Measurements from ENCODE around the gene MBTPS1.
"Not testable (repeated sequence)": the region's sequence is repeated elsewhere in the genome, so short reads cannot be mapped to it uniquely, and the experiment has no call there.

Gene MBTPS1

GRCh38 chr16:84136331-84137125 is 19.8 kb upstream of the MBTPS1 start:
- no peak for DNase-seq

GRCh38 chr16:84132527-84133285 is 16.0 kb upstream of the MBTPS1 start:
- no peak for DNase-seq

- DNase-seq, result no peak
Measured at GRCh38 chr16:84131117-84131516, 14.4 kb upstream of the MBTPS1 start.

GRCh38 chr16:84124257-84125073 is 7.7 kb upstream of the MBTPS1 start:
- no peak for DNase-seq

GRCh38 chr16:84121007-84121406 is 4.3 kb upstream of the MBTPS1 start:
- DNase-seq, result no peak

- no peak for DNase-seq
Measured at GRCh38 chr16:84120023-84120422, 3.3 kb upstream of the MBTPS1 start.

- peak; percentile 11 for DNase-seq
Measured at GRCh38 chr16:84119368-84119767, 2.6 kb upstream of the MBTPS1 start.

- DNase-seq, result not testable (repeated sequence)
Measured at GRCh38 chr16:84118315-84118714, 1.6 kb upstream of the MBTPS1 start.

GRCh38 chr16:84117494-84117843 is 727 bp upstream of the MBTPS1 start:
- DNase-seq, result peak; percentile 33

- peak; percentile 48 for DNase-seq
Measured at GRCh38 chr16:84115919-84116719, 623 bp downstream of the MBTPS1 start.

GRCh38 chr16:84111949-84112348 is 4.8 kb downstream of the MBTPS1 start:
- DNase-seq, result not testable (repeated sequence)

GRCh38 chr16:84111525-84111924 is 5.2 kb downstream of the MBTPS1 start:
- DNase-seq, result no peak

GRCh38 chr16:84110527-84110926 is 6.2 kb downstream of the MBTPS1 start:
- no peak for DNase-seq

GRCh38 chr16:84109598-84110335 is 7.0 kb downstream of the MBTPS1 start:
- DNase-seq, result no peak

- no peak for DNase-seq
Measured at GRCh38 chr16:84107921-84108320, 8.8 kb downstream of the MBTPS1 start.

- no peak for DNase-seq
Measured at GRCh38 chr16:84105948-84106740, 10.6 kb downstream of the MBTPS1 start.

GRCh38 chr16:84105301-84105815 is 11.4 kb downstream of the MBTPS1 start:
- no peak for DNase-seq

GRCh38 chr16:84104231-84104630 is 12.5 kb downstream of the MBTPS1 start:
- no peak for DNase-seq

GRCh38 chr16:84103678-84104077 is 13.1 kb downstream of the MBTPS1 start:
- DNase-seq, result no peak

- no peak for DNase-seq
Measured at GRCh38 chr16:84098939-84099338, 17.8 kb downstream of the MBTPS1 start.

Data from NCI-H2171 (cell line).